GM21723 (cell line): ENCODE data around the gene GDF15.

ENCODE experiments used
- ATAC-seq: cut with Tn5 transposase; IDR thresholded peaks from one replicate; pipeline ENCODE4 v1.9.1; 2021; ENCODE audit warnings: mild to moderate bottlenecking, moderate library complexity; ENCODE audit not compliant: unreplicated experiment

GDF15 gene

GRCh38 chr19:18417250-18418028 lies 31.5 kb downstream of the GDF15 start:
- no peak for ATAC-seq

- no peak for ATAC-seq
Observed at GRCh38 chr19:18418029-18418482, 32.1 kb downstream of the GDF15 start.

- no peak for ATAC-seq
Observed at GRCh38 chr19:18418483-18419194, 32.7 kb downstream of the GDF15 start.

DNA sequence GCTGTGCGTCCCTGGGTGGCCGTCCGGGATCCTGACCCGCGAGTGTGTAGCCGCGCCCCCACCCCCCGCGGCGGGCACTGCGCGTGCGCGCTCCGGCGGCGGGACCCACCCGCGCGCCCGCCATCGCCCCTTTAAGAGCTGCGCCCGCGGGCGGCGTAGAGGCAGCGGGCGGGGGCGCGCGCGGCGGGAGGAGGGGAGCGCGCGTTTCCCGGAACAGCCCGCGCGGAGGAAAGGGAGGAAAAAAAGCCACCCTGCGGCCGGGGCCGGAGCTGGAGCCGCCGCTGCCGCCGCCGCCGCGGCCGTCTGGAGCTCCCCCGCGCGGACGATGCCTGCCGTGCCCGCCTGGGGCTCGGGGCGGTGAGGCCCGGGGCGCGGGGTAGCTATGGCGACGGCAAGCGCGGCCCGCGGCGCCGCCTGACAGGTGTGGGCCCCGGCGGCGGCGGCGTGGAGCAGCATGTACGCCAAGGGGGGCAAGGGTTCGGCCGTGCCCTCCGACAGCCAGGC lies 33.3 kb downstream of the GDF15 start, which contains the start of gene SSBP4:
Gene SSBP4, plus strand, starts transcription at position 204 of the 504 bp plus-strand sequence. Its CDS starts 251 bp downstream, at position 455.
- ATAC-seq: no peak

DNA sequence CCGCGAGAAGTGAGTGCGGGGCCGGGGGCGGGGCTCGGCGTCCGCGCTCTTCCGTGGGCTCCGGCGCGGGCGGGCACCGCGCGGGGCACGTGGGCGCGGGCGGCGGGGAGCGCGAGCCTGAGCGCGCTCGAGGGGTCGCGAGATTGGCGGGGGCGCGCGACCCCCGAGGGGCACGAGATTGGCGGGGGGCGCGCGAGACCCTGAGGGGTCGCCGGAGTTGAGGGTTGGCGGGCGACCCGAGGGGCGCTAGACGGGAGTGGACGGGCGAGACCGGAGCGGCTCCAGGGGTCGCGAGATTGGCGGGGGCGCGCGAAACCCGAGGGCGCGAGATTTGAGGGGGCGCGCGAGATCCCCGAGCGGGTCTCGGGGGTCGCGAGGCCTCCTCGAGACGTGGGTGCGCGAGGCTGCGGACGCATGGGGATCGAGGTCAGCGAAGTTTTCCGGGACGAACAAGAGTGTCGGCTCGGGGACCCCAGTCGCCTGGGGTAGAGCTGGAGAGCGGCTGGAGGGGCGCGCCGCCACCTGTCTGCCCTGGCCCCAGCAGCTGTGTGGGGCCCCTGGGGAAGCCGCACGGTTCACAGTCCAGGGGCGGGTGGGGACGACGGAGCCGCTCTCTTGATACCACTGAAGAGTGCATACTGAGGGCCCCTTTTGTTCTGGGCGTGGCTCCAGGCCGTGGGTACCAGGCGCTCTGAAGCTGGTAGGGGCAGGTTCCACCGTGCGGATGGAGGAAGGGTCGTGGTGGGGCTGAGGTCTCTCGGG lies 33.9 kb downstream of the GDF15 start:
- ATAC-seq: no peak

GRCh38 chr19:18420930-18421329 lies 35.0 kb downstream of the GDF15 start:
- ATAC-seq: no peak

DNA sequence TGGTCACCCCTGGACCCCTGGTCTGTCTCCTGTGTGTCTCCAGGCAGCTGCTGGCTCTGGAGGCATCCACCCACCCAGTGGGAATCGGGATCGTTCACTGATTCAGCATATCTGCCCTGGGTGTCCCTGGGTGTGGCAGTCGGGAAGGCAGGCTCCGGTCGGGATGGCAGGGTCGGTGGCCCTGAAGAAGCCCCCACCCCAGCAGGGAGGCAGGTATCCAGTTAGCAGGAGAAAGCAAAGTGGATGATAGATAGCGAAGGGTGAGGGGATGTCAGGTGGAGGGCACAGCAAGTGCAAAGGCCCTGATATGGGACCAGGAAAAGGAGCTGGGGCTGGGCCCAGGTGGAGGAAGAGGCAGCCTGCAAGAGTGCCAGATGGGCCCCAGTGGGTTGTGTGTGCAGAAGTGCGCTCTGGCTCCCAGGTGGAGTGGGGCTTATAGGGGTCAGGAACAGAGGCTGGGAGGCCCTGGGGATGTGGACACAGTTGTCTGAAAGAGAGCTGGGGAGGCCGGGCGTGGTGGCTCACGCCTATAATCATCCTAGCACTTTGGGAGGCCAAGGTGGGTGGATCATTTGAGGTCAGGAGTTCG lies 35.5 kb downstream of the GDF15 start:
- ATAC-seq: no peak

DNA sequence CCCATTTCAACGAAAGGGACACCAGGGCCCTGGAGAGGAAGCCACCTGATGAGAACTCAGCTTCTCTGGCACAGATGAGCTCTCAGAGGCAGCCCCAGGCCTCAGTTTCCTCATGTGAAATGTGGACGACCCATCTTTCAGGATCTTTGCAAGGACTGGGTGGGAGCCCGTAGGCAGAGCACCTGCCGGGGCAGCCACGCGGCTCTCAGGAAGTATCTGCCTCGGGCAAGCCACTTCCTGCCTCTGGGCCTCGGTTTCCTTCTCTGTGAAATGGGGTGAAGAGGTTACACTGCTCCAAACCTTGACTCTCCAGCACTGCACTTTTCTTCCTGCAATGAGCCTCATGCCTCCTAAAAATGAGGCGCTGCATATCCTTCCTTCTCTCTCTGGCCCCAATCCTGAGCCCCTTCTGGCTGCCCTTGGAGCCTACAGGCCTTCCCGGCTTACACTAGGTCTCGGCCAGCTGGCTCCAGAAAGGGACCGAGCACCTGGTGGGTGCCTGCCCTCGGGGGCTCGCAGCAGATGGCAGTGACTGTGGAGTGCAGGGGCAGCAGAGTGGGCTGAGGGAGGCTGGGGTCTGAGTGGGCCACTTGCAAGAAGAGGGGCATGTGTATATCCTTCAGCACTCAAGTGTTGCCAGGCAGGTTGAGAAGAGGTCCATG lies 36.7 kb downstream of the GDF15 start:
- no peak for ATAC-seq

DNA sequence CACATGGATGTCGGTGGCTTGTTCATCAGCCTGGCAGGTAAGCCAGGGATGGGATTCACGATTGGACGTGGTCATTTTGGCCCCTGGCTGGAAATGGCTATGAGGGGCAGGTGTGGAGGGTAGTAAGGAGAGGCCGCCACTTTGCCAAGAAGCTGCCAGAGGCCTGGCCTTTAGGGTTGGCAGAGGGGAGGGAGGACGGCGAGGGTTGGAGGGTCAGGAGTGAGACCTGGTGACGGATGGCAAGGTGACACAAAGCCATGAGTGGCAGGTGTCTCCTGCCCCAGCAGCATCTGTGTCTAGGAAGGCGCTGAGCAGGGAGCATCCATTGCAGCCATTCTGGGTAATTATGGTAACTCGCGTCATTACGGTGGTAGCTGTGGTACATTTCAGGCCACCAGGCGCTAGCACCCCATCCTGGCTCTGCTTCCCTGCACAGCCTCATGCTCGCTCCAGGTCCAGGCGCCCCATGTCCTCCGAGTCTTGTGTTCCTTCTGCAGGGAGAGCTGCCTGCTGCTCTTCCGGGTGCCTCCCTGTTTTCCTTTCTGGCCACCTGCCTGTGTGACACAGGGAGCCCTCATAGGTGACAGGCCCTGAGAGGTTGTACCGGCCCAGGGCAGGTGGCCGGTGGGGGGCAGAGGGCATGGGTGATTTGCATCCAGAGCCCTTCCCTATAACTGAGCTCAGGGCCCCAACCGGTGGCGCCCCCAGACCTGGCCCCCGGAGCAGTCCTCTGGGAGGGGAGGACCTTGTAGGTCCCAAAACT lies 37.5 kb downstream of the GDF15 start:
- ATAC-seq: no peak

- ATAC-seq: no peak
Observed at GRCh38 chr19:18424122-18424889, 38.3 kb downstream of the GDF15 start.

DNA sequence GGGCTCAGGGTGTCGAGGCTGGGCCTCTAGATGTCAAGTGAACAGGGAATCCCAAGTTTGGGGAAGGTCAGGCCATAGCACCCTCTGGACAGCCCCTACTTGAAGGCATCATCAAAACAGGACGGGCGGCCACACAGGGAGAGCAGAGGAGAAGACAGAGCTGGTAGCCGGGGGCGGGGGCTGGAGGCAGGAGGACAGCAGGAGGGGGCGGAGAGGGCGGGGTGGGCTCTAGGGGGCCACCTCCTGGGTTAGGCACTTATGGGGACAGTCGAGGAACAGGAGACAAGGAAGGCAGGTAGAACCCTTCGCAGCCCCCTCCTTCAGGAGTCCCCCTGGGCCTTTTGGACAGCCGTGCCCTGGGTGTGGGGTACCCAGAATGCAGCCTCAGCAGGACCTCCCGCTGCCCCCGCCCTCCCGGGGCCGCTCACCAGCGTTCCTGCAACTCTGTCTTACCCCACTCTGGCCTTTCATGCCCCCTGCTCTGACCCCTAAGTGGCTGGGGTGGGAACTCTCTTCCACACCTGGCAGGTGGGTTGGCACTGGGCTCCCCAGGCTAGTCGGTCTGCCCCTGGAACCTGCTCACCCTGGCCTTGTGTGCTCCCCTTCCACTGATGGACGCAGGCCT lies 39.0 kb downstream of the GDF15 start:
- ATAC-seq: no peak

GRCh38 chr19:18425515-18426415 lies 39.8 kb downstream of the GDF15 start:
- ATAC-seq: no peak

DNA sequence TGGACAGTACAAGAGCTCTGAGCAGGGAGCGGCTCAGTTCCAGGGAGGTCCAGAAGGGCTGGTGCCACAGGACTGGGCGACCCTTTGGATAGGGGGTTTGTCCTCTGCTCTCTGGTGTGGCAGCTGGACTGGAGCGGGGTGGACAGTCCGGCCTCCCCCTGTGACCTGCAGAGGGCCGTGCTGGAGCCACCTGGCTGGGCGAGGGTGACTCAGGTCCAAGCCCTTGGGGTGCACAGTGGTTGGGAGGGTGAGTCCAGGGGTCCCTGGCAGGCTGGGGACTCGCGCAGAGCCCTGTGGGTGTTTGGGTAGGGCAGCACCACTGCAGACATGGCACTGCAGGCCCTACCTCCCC lies 40.4 kb downstream of the GDF15 start:
- no peak for ATAC-seq

DNA sequence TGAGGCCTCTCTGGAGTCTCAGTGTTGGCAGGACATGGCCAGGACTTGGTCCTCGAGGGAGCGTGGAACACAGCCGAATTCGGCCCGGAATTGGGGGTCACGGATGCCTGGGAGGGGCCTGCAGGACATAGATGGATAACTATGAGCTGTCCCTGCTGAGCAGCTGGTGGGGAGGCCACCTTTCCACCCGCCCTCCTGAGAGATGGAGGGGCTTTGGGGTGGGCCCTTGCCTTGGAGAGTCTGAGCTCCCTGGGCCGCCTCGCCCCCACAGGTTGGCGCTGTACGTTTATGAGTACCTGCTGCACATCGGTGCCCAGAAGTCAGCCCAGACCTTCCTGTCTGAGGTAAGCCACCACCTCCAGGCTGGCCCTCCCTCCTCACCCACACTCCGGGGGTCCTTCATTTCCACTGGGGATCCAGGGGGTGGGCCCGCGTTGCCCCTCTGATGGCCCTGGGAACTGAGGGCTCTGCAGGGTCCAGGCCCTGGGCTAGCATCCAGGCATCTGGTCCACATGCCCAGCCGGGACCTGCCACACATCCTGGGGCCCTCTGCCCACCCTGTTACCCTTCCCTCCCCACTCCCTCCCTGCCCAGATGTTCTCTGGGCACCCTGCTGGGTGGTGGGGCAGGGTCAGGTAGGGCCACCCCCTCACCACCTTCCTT lies 41.3 kb downstream of the GDF15 start:
- no peak for ATAC-seq

- ATAC-seq: no peak
Observed at GRCh38 chr19:18427743-18428113, 41.8 kb downstream of the GDF15 start.

DNA sequence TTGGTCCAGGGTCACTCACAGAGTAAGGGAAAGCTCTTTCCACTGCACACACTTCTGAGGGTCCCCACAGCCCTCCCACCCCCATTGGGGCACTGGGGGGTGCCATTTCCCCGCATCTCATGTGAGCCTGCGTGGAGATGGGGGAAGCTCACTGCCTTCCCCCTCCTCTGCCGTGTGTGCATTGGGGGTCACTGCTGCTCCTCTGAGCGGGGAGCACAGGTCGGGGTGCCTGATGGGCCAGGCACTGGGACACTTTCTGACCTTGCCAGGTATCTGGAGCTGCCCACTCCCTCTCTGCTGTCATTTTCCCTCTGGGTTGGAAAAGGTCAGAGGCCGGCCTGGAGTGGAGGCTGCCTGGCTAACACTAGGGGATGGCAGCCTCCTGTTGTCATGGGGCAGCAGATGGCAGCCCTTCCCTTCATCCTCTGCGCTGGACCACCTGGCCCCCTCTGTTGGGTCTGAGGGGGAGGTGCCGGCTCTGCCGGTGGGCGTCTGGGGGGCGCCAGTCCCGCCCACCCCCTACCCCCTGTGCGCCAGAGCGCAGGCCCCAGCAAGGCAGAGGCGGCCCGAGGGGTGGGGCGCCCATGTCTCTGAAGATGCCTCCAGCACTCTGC lies 42.3 kb downstream of the GDF15 start:
- no peak for ATAC-seq
